ENCODE results near the gene GFPT2. TPM values are rescaled to one million over a fixed set of nuclear protein-coding genes. Genes with fewer than 3 reads are reported as not detected.

The GFPT2 gene
- total RNA-seq, 1 donor from 2014 or later: 47.9 TPM

- H3K27ac ChIP-seq: no peak overlapping the region
Measured at GRCh38 chr5:180333661-180334060, 19.5 kb downstream of the GFPT2 start.

GRCh38 chr5:180332861-180333260 is 20.3 kb downstream of the GFPT2 start:
- DNase-seq (ENCODE audit: extremely low spot score in 2 of 2): no peak
- H3K27me3 ChIP-seq: no peaks in the 10 kb centered on the region
- intact Hi-C loops (cut with DNase I): no loop called here
- H3K9me3 ChIP-seq: no peaks in the 10 kb centered on the region
- H3K4me1 ChIP-seq: peaks cover 24% of the 10 kb centered on the region
- peak overlapping the region; percentile 65 for H3K27ac ChIP-seq
- peaks cover 0 to 28% of the 10 kb centered on the region in 2 donors for H3K36me3 ChIP-seq
- H3K4me3 ChIP-seq: no peak overlapping the region
- TF ChIP-seq POLR2A (IDR thresholded peaks at IDR 0.05): no peak
- TF ChIP-seq POLR2AphosphoS5 (IDR thresholded peaks at IDR 0.05; ENCODE audit: insufficient read depth in 1 of 2, low read depth in 1 of 2): no peak
- TF ChIP-seq CTCF (IDR thresholded peaks at IDR 0.05): no peak

More at GRCh38 chr5:180333661-180334060, 19.5 kb downstream of the GFPT2 start:
- DNase-seq (ENCODE audit: extremely low spot score in 2 of 2): no peak
- Histone ChIP-seq H3K36me3 (peaks cover 0 to 28% of the 10 kb centered on the region in 2 donors), H3K4me1 (peaks cover 24% of the 10 kb centered on the region), H3K27me3 (no peaks in the 10 kb centered on the region), H3K9me3 (no peaks in the 10 kb centered on the region), H3K4me3 (no peak overlapping the region)
- intact Hi-C loops (cut with DNase I): no loop called here
- TF ChIP-seq POLR2A (IDR thresholded peaks at IDR 0.05) (no peak), CTCF (IDR thresholded peaks at IDR 0.05) (no peak), POLR2AphosphoS5 (IDR thresholded peaks at IDR 0.05; ENCODE audit: insufficient read depth in 1 of 2, low read depth in 1 of 2) (no peak)

GRCh38 chr5:180332051-180332517 is 21.1 kb downstream of the GFPT2 start:
- H3K36me3 ChIP-seq: peaks cover 0 to 22% of the 10 kb centered on the region in 2 donors
- DNase-seq (ENCODE audit: extremely low spot score in 2 of 2): no peak
- no peak for TF ChIP-seq POLR2AphosphoS5 (IDR thresholded peaks at IDR 0.05; ENCODE audit: insufficient read depth in 1 of 2, low read depth in 1 of 2)
- no peak for TF ChIP-seq POLR2A (IDR thresholded peaks at IDR 0.05)
- TF ChIP-seq CTCF (IDR thresholded peaks at IDR 0.05): no peak
- peak overlapping the region; percentile 65 for H3K27ac ChIP-seq
- no peaks in the 10 kb centered on the region for H3K9me3 ChIP-seq
- intact Hi-C loops (cut with DNase I): no loop called here
- peaks cover 24% of the 10 kb centered on the region for H3K4me1 ChIP-seq
- no peaks in the 10 kb centered on the region for H3K27me3 ChIP-seq
- no peak overlapping the region for H3K4me3 ChIP-seq

GRCh38 chr5:180331647-180331950 is 21.5 kb downstream of the GFPT2 start:
- Histone ChIP-seq H3K27ac (peak overlapping the region; percentile 65), H3K4me1 (peaks cover 24% of the 10 kb centered on the region), H3K9me3 (no peaks in the 10 kb centered on the region), H3K4me3 (no peak overlapping the region), H3K27me3 (no peaks in the 10 kb centered on the region), H3K36me3 (peaks cover 0 to 20% of the 10 kb centered on the region in 2 donors)
- intact Hi-C loops (cut with DNase I): no loop called here
- TF ChIP-seq POLR2AphosphoS5 (IDR thresholded peaks at IDR 0.05; ENCODE audit: insufficient read depth in 1 of 2, low read depth in 1 of 2) (no peak), CTCF (IDR thresholded peaks at IDR 0.05) (no peak), POLR2A (IDR thresholded peaks at IDR 0.05) (no peak)
- DNase-seq (ENCODE audit: extremely low spot score in 2 of 2): no peak

- Histone ChIP-seq H3K27me3 (no peaks in the 10 kb centered on the region), H3K36me3 (peaks cover 0 to 15% of the 10 kb centered on the region in 2 donors), H3K27ac (peak overlapping the region; percentile 65), H3K9me3 (no peaks in the 10 kb centered on the region), H3K4me1 (peaks cover 24% of the 10 kb centered on the region), H3K4me3 (no peak overlapping the region)
- TF ChIP-seq POLR2AphosphoS5 (IDR thresholded peaks at IDR 0.05; ENCODE audit: insufficient read depth in 1 of 2, low read depth in 1 of 2): peak in 1 of 2 donors; percentile 62
- TF ChIP-seq POLR2A (IDR thresholded peaks at IDR 0.05): no peak
- DNase-seq (ENCODE audit: extremely low spot score in 2 of 2): peak in 1 of 2 donors; percentile 99
- intact Hi-C loops (cut with DNase I): no loop called here
Measured at GRCh38 chr5:180330810-180331646, 22.1 kb downstream of the GFPT2 start.
